Activated CD4-positive, alpha-beta T cell treated with anti-CD3 and anti-CD28 coated beads, Interleukin-2, amount 50 U/mL, for 1 hour (primary cell): ENCODE results near the gene MYO7A.

Experiments
- DNase-seq: peaks from one replicate; pipeline ENCODE4 v3.0.0-alpha.2; 2020

MYO7A gene

DNA sequence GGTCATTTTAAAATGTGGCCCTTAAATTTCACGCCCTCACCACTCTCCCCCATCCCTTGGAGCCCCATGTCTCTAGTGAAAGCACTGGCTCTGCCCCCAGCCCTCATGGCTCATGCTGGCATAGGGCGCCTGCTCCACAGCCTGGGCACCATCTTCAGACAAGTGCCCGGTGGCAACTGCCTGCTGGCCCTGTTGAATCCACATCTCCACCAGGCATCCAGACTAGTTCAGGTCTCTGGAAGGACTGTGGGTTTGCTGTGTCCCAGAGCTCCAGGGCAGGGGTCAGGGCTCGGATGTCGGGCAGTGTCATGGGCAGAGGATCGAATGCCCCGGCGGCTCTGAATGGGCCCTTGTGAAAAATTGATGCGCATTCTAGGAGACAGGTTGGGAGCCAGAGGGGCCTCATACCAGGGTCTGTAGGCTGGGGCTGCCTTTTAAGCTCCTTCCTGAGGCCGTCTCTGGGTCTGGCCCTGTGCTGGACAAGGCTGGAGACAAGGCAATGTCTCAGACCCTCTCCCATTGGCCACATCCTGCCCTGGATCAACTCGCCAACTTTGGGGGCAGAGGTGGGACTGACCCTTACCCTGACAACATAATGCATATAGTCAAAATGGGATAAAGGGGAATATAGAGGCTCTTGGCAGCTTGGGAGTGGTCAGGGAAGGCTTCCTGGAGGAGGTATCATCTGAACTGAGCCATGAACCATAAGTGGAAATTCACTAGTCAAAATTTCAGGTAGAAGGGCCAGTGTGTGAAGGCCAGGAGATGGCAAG, 1.2 kb downstream of the MYO7A start:
- DNase-seq, result no peak

DNA sequence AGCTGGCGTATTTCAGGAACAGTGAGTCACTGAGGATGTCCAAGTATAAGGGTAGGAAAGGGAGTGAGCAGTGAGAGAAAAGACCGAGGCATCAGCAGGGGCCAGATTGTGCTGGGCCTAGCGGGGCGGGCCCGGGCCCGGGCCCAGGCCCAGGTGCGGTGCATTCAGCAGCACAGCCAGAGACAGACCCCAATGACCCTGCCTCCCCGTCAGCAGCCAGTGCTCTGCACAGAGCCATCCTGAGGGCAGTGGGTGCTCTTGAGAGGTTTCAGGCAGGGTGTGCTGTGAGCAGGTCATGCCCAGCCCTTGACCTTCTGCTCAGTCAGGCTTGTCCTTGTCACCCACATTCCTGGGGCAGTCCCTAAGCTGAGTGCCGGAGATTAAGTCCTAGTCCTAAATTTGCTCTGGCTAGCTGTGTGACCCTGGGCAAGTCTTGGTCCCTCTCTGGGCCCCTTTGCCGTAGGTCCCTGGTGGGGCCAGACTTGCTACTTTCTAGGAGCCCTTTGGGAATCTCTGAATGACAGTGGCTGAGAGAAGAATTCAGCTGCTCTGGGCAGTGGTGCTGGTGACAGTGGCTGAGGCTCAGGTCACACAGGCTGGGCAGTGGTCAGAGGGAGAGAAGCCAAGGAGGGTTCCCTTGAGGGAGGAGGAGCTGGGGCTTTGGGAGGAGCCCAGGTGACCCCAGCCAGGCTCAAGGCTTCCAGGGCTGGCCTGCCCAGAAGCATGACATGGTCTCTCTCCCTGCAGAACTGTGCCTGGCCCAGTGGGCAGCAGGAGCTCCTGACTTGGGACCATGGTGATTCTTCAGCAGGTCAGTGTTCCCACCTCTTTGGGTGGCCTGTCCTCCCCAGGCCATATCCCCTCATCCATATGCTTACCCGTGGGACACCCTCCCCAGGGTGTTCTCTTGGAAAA, 2.1 kb downstream of the MYO7A start:
- DNase-seq, result no peak

DNA sequence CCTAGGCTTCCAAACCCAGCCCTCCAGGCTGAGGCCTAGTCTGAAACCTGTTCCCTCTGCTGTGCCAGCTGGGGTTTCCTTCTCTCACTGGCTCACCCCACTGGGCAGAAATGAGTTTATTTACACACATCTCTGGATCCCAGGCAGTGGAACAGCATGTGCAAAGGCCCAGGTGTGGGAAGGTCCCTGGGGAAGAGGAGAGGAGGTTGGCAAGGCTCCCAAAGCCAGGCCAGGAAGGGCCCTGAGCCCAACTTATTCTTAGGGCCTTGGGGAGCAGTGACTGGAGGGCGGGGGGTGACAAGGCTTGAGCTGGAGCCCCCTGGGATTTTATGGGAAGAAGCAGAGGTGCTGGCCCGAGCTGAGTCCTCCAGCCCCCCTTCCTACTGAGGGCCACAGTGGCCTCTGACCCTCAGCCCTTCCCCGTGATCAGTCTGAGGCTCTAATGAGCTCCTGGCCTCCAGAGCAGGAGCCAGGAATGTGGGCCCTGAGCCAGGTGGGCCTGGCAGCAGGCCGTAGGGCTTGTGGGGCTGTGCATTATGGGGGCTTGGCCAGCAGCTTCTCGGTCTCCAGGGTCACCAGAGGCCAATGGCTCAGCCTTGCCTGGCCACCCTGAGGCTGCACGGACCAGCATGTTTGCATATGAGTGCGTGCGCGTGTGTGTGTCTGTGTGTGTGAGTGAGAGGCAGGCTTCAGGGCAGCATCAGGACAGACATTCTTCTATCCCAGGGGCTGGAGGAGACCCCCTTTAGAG, 2.9 kb downstream of the MYO7A start:
- DNase-seq, result no peak

DNA sequence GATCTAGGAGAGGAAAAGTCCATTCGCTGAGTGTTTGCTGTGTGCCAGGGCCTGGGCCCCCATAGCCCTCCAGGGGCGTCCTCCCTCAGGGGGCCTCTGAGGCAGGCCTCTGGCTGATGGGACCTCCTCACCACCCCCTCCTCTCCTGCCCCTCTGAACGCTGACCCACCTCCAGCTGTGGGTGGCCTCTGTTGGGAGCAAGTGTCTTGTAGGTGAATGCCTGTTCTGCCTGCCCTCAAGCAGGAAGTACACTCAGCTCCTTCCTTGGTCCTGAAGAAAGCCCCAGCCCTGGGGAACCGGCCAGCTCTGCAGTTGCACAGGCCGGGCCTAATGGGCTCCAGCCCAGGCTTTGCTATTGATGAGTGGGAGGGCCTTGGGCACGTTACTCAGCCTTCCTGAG, 3.5 kb downstream of the MYO7A start:
- DNase-seq, result no peak

DNA sequence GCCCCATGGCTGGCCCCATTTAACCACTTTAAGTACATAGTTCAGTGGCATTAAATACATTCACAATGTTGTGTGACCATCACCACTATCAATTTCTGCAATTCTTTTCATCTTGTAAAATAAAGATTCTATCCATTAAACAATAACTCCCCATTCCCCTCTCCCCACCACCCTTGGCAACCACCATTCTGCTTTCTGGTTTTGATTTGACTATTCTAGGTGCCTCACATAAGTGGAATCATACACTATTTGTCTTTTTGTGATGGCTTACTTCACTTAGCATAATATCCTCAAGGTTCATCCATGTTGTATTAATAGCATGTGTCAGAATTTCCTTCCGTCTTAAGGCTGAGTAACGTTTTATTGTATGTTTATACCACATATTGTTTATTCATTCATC, 7.0 kb downstream of the MYO7A start:
- no peak for DNase-seq

DNA sequence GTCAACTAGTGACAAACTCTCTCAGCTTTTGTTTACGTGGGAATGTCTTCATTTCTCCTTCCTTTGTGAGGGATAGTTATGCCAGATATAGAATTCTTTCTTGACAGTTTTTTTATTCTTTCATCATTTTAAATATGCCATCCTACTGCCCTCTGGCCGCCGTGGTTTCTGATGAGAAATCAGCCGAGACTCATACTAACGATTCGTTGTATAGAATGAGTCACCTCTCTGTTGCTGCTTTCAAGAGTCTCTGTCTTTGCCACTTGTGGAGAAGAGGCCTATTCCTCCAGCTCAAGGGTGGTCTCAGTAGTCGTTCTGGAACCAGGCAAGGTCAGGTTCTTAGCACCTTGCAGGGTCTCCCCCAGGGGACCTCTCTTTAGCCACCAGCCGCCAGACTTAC, 8.0 kb downstream of the MYO7A start:
- DNase-seq, result no peak

DNA sequence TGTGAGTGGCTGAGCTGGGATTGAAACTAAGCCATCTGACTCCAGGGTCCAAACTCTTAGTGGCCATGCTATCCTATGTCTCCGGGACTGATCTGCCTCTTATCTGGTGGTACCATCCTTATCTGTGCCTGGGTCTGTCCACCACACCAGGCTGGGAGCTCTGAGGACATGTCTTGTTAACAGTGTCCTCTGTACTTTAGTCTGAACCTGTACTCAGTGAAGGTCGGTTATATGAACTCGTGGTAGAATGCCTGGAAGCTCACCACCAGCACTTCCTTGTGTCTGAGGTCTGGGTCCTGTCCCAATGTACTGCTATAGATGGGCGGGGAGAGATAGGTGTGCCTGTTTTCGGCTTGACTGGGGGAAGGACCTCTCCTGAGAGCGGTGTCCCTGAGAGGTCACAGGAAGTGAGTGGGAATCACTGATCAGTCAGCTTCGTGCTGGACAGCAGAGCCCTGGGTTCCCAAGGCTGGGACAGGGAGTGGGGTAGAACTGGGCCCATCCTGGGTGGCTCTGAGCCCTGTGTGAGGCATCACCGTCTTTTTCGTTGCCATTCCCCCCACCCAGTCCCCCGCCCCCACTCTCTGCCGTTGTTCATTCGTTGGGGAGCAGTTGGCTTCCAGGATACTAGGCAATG, 8.9 kb downstream of the MYO7A start:
- DNase-seq, result no peak

DNA sequence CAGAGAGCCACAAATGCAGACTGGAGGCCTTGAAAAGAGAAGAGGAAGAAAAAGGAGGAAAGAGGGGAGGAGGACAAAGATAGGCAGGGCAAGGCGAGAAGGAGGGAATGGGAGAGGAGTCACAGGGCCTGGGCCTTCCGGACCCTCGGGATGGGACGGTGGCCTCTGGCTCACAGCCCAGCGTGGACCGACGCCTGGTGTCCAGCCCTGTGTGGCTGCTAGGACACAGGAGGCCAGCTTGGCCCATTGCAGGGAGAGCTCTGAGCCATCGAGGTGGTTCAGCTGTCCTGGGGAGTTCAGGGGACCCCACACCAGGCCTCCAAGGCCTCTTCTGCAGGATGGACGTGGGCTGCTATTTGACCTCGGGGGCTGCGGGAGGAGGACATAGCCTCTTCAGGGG, 9.4 kb downstream of the MYO7A start:
- DNase-seq, result no peak

DNA sequence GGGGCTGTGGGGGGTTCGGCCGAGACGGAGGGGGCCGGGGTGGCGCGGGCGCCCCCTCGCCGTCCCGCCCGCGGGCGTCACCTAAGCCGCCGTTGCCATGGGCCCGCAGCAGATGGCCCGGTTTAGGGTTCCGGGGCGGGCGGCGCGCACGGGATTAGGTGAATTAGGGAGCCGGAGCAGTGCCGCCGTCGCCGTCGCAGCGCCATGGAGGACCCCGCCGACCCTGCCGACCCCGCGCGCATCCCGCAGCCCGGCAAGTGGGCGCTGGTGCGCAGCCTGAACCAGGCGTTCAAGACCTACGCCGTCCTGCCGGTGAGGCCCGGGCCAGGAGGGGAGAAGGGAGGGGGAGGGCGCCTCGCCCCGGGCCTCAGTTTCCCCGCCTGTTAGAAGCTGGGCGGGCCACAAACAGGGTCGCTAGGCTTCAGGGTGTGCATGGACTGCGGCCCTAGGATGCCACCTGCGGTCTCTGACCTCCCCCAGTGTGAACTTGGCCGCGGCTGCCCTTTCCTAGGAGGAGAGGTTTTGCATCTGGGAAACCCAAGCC, 10.1 kb downstream of the MYO7A start:
- DNase-seq, result no peak

DNA sequence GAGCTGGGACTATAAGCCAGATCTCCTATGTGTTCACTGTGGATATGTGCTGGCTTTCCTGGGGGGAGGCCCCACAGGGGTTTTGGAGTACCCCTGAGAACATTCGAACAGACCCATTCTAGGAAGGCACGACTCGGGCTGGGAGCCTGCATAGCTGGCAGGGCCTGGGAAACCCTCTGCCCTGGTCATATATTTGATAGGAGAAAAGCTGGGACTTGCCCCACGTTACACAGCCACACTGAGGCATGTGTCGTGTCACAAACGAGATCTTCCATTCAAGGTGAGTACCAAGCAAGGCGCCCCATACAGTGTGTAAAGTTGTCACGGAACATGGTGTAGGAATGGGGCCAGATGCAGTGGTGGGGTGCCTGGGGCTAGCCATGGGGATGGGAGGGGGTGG, 11.2 kb downstream of the MYO7A start:
- no peak for DNase-seq

DNA sequence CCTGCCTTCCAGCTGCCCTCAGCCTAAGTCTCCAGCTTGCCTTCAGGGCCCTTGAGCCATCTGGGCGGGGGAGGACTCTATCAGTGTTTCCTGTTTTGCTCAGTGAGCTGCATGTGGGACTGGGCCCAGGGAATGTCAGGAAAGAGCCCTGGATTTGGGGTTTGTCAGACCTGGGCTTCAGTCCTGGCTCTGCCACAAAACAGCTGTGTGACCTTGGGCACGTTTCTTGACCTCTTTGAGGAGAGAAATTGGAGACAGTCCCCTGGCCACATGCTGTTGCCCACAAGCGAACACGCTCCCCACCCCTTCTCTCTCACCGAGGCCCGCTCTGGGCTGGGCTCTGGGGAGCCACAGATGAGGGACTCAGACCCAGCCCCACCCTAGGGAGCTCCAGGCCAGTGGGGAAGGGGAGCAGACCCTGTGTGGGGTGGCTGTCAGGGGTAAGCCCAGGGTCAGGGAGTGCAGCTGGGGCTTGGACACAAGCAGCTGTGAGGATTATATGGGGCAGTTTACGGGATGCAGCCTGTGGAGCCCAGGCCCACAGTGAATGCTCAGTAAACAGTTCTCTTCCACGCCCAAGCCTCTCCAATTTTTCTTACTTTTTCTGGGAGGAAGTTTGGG, 12.3 kb downstream of the MYO7A start:
- DNase-seq, result no peak

DNA sequence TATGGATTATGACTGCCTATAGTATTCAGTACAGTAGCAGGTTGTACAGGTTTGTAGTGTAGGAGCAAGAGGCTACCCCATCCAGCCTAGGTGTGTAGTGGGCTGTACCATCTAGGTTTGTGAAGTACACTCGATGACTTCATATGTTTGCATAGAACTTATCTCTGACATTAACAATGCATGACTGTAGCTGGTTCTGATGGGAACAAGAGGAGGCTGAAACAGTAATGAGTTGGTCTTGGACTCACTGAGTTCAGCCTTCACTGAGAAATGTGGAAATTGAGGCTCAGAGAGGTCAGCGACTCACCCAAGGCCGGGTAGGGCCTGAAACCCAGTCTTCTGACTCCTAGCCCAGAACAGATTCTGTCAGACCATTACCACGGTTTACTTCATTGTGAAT, 13.0 kb downstream of the MYO7A start:
- DNase-seq, result no peak

DNA sequence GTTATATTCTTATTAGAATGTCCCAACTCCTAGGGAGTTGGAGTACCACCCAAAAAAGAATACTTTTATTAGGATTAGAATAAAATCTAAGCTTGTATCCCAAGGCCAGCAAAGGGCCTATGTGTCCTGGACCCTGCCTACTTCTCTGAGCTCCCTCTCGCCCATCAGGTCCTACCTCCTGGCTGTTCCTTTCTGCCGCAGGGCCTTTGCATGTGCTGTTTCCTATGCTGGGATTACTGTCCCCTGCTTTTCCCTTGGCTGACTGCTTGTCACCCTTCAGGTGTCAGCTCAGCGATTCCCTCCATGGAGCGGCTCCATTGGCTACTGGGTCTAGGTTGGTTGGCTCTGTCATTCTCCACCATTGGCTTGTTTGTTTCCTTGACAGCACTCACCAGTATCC, 13.4 kb downstream of the MYO7A start:
- no peak for DNase-seq

DNA sequence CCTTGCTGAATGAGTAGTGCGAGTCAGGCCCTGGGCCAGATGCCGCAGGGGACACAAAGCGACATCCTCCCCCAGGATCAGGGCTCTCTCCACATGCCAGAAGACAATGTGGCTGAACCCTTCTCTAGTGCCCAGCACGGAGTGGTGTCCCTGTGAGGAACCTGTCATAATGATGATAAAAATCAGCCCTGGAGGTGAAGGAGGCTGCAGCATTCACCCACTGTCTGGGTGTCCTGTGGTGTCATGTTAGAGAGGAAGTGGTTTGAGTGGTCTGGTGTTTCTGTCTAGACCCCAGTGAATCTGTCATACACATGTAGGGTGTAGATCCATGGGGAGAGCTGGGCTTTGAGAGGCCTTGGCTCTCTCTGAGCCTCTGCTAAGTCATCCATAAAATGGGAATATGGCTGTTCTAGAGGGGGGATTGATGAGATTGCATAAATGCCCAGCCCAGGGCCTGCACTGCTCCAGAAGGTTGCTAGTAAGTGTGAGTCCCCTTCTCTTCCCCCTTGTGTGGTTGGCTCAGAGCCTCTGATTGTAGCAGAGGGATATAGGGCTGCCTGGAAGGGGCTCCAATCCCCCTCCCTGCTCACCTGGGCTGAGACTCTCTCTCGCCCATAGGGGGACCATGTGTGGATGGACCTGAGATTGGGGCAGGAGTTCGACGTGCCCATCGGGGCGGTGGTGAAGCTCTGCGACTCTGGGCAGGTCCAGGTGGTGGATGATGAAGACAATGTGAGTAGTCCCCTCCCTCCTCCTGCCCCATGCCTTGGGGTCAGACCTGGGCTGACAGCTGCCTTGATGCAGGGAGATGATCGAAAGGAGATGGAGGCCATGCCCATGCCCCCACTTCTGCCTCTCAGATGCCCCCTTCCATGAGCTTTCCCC, 14.3 kb downstream of the MYO7A start:
- no peak for DNase-seq

DNA sequence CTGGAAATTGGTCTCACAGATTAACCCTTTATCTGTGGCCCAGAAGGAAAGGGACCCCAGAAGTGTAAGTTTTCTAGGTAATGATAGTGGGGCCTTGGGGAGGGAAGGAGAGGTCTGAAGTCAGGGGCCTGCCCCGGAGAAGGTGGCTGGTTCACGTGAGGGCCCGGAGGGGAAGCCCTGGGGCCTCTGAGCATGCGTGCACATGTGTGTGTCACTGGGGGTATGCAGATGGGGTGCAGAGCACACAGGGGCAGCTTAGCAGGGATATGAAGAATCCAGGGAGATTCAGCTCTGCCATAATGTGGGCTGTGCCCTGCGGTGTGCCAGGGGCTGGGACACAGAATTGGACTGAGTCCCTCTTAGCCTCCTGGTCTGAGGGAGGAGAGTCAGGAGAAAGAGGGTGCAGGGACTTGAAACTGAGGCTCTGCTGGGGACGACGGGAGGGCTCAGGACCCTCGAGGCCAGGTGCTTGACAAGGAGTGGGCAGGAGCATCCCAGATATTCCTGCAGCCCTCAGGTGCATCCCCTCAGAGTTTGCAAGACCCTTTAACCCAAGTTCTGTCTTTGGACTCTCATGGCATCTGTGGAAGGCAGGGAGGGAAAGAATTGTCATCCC, 15.5 kb downstream of the MYO7A start:
- no peak for DNase-seq

DNA sequence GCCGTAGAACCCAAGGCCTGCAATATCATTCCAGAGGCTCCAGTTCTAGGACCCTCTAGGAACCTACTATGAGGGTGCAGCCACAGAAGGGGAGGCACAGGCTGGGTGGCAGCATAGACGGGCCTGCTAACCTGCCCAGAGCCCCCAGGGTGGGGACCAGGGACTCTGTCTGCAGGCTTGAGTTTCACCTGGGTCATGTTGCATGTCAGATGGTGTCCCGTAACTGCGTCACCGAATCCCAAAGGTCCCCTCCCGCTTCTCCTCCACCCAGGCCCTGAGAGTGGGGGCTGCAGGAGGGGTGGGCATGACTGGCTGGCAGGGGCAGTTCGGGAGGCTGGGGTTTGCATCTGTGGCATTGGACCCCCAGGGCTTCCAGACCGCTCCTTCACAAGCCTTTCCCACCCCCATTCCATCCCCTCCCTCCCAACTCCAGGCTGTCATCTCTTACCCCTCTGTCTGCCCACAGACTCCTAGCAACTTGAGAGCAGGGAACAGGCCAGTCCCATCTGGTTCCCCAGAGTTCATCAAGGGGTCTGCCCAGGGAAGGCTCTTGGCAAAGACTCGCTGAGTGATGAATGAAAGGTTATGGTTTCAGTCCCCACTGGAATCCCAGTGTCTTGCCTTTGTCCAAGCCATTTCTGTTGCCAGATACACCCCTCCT, 16.3 kb downstream of the MYO7A start:
- no peak for DNase-seq

DNA sequence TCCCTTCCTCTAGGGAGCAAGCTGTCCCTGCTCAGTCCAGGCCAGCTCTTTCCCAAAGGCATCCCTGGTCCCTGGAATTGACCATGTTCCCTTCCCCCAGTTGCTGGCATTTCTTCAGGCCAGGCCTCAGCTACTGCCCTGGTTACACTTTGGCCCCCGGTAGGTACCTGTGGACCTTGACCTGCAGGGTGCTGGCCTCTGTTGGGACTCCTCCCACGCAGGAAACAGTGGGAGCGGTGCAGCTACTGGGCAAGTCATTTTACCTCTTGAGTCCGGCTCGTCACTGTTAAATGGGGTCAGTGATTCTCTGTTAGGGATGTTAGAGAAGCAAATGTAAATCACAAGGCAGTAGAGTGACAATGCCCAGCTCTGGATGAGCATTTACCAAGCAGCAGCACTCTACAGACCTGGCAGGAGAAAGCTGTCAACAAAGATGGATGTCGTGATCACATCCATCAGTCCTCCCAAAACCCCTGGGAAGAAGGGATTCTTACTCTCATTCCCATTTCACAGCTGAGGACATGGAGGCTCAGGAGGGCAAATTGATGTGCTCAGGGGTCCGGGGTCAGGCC, 16.9 kb downstream of the MYO7A start:
- no peak for DNase-seq

DNA sequence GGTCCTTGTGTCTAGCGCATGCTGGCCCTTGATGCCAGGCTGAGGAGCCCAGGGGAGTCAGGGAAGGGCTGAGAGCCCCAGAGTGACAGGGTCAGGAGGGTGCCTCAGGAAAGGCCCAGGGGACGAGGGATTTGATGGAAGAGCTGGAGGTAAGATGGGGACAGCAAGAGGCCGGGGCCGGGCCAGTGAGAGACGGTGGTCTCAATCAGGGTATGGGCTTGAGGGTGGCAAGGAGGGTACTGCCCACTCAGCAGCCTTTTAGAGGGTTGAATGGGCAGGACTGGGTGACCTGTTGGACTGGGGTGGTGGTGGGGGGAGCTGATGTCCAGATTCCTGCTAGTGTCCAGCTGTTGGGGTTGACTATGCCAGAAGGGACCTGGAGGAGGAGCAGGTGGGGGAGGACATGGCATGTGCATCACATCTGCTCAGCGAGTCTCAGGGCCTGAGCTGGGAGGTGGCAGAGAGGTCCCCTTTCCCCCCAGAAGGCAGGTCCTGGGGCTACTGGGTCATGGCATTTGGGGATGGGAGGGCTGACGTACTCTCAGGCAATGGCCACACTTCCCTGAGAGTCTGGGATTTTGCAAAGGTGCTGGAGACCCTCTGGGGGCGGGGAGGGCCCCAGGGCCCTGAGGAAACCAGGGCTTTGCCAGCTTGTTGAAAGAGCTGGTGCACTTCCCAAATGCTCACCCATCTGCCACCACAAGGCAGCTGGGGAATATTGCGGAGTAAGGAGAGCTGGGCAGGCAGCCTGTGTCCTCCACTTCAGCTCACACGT, 18.4 kb downstream of the MYO7A start:
- no peak for DNase-seq

DNA sequence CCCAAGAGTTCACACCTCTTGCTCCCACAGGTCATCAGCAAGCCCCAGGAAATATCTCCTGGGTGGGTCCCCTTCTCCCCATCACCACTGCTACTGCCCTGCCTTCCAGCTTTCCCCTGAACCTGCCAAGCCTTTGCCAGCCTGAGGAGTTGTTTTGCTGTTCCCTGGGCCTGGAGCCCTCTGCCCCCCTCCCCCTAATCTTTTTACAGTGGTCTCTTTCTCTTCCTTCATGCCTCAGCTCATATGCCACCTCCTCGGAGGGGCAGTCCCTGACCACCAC, 18.9 kb downstream of the MYO7A start:
- no peak for DNase-seq
